Activated CD4-positive, alpha-beta memory T cell treated with anti-CD3 and anti-CD28 coated beads for 36 hours (primary cell): ENCODE data around the gene ZAP70. TPM values are rescaled to one million over a fixed set of nuclear protein-coding genes. Genes with fewer than 3 reads are reported as not detected.

ENCODE experiments used
- CTCF ChIA-PET: fragments of 350-600 bp; sonication (Branson Sonifier 250); formaldehyde crosslinking; loops from one replicate; lab custom pipeline; 2021; ENCODE audit warnings: antibody characterized with exemption, inconsistent platforms; lab: Charles Lee
- POLR2A ChIA-PET: fragments of 350-600 bp; sonication (Branson Sonifier 250); formaldehyde crosslinking; loops from one replicate; lab custom pipeline; 2021; ENCODE audit warnings: antibody characterized with exemption; lab: Charles Lee
- DNase-seq: peaks from one replicate; pipeline ENCODE4 v3.0.0-alpha.2; 2020
- H3K27ac Mint-ChIP-seq: one replicate; pipeline ENCODE4 v1.8.0; 2021; ENCODE audit warnings: mixed read lengths
- H3K27me3 Mint-ChIP-seq: one replicate; pipeline ENCODE4 v1.8.0; 2021; ENCODE audit warnings: mixed read lengths
- H3K36me3 Mint-ChIP-seq: one replicate; pipeline ENCODE4 v1.8.0; 2021; ENCODE audit warnings: mixed read lengths
- H3K4me1 Mint-ChIP-seq: one replicate; pipeline ENCODE4 v1.8.0; 2021; ENCODE audit warnings: low read depth, mixed read lengths
- H3K4me3 Mint-ChIP-seq: one replicate; pipeline ENCODE4 v1.8.0; 2021; ENCODE audit warnings: mild to moderate bottlenecking, mixed read lengths
- H3K9me3 Mint-ChIP-seq: one replicate; pipeline ENCODE4 v1.8.0; 2021; ENCODE audit warnings: mixed read lengths
- intact Hi-C: fragments of 100-400 bp; cut with micrococcal nuclease; formaldehyde crosslinking; loops from one replicate; pipeline ENCODE4 v1.15.1; 2023
- total RNA-seq, 2 experiments: library from RNA; stranded (reverse); gene quantifications; one replicate each; pipeline ENCODE4 v1.2.3, GENCODE V29; 2021

ZAP70 gene
- total RNA-seq, 2 experiments from 2014 or later: 160 to 166 TPM

- Mint-ChIP-seq H3K27me3 (no peaks in the 10 kb centered on the region), H3K4me1 (peaks cover 14% of the 10 kb centered on the region), H3K4me3 (no peak overlapping the region), H3K9me3 (no peaks in the 10 kb centered on the region), H3K27ac (no peak overlapping the region), H3K36me3 (peaks cover 46% of the 10 kb centered on the region)
- intact Hi-C loops: no loop called here
- ChIA-PET POLR2A (no interaction called here), CTCF (interaction anchor here (1.4 kb wide), 1 partner anchor 36 kb away, joined by 4 read pairs; no protein-coding TSS in a partner anchor)
- DNase-seq: no peak
Measured at GRCh38 chr2:97736185-97736584, 22.8 kb downstream of the ZAP70 start.

- intact Hi-C loops: no loop called here
- Mint-ChIP-seq H3K4me1 (peaks cover 14% of the 10 kb centered on the region), H3K9me3 (no peaks in the 10 kb centered on the region), H3K27ac (no peak overlapping the region), H3K4me3 (no peak overlapping the region), H3K27me3 (no peaks in the 10 kb centered on the region), H3K36me3 (peaks cover 44% of the 10 kb centered on the region)
- ChIA-PET POLR2A (no interaction called here), CTCF (interaction anchor here (1.3 to 1.4 kb wide), 2 partner anchors 15 to 37 kb away, joined by 3 to 4 read pairs; no protein-coding TSS in a partner anchor)
- DNase-seq: no peak
Measured at GRCh38 chr2:97736608-97737330, 23.4 kb downstream of the ZAP70 start.

GRCh38 chr2:97737421-97738178 lies 24.2 kb downstream of the ZAP70 start:
- no peaks in the 10 kb centered on the region for H3K9me3 Mint-ChIP-seq
- ChIA-PET POLR2A (no interaction called here), CTCF (interaction anchor here (1.3 to 1.4 kb wide), 2 partner anchors 14 to 38 kb away, joined by 3 to 4 read pairs; no protein-coding TSS in a partner anchor)
- H3K4me3 Mint-ChIP-seq: no peak overlapping the region
- intact Hi-C loops: no loop called here
- peaks cover 39% of the 10 kb centered on the region for H3K36me3 Mint-ChIP-seq
- no peak for DNase-seq
- H3K4me1 Mint-ChIP-seq: peaks cover 22% of the 10 kb centered on the region
- H3K27me3 Mint-ChIP-seq: no peaks in the 10 kb centered on the region
- no peak overlapping the region for H3K27ac Mint-ChIP-seq

GRCh38 chr2:97738179-97739019 lies 25.0 kb downstream of the ZAP70 start:
- H3K4me3 Mint-ChIP-seq: no peak overlapping the region
- H3K4me1 Mint-ChIP-seq: peaks cover 28% of the 10 kb centered on the region
- POLR2A ChIA-PET: no interaction called here
- no peak overlapping the region for H3K27ac Mint-ChIP-seq
- CTCF ChIA-PET: interaction anchor here (1.3 kb wide), 1 partner anchor 13 kb away, joined by 3 read pairs; no protein-coding TSS in a partner anchor
- H3K36me3 Mint-ChIP-seq: peaks cover 38% of the 10 kb centered on the region
- H3K27me3 Mint-ChIP-seq: no peaks in the 10 kb centered on the region
- intact Hi-C loops: no loop called here
- DNase-seq: no peak
- H3K9me3 Mint-ChIP-seq: no peaks in the 10 kb centered on the region

- ChIA-PET CTCF (interaction anchor here (1.2 to 4.6 kb wide), 15 partner anchors 8 to 149 kb away, joined by 3 to 37 read pairs (median 7); partner anchors contain the start of gene ZAP70), POLR2A (no interaction called here)
- Mint-ChIP-seq H3K9me3 (no peaks in the 10 kb centered on the region), H3K4me3 (no peak overlapping the region), H3K36me3 (peaks cover 37% of the 10 kb centered on the region), H3K27me3 (no peaks in the 10 kb centered on the region), H3K27ac (no peak overlapping the region), H3K4me1 (peaks cover 34% of the 10 kb centered on the region)
- DNase-seq: no peak
- intact Hi-C loops: no loop called here
Measured at GRCh38 chr2:97739020-97739892, 25.9 kb downstream of the ZAP70 start.

GRCh38 chr2:97739893-97740245 lies 26.5 kb downstream of the ZAP70 start:
- POLR2A ChIA-PET: interaction anchor here (1.1 to 4.4 kb wide), 3 partner anchors 21 to 27 kb away, joined by 3 to 26 read pairs (median 12); partner anchors contain the start of gene ZAP70
- Mint-ChIP-seq H3K27ac (no peak overlapping the region), H3K4me1 (peaks cover 40% of the 10 kb centered on the region), H3K36me3 (peaks cover 37% of the 10 kb centered on the region), H3K4me3 (no peak overlapping the region), H3K9me3 (no peaks in the 10 kb centered on the region), H3K27me3 (no peaks in the 10 kb centered on the region)
- CTCF ChIA-PET: interaction anchor here (1.2 to 4.6 kb wide), 18 partner anchors 8 to 645 kb away, joined by 3 to 37 read pairs (median 6); partner anchors contain the start of gene ZAP70
- intact Hi-C loops: no loop called here
- no peak for DNase-seq

GRCh38 chr2:97740590-97741182 lies 27.3 kb downstream of the ZAP70 start:
- Mint-ChIP-seq H3K4me3 (no peak overlapping the region), H3K27me3 (no peaks in the 10 kb centered on the region), H3K36me3 (peaks cover 37% of the 10 kb centered on the region), H3K9me3 (no peaks in the 10 kb centered on the region), H3K27ac (no peak overlapping the region), H3K4me1 (peaks cover 46% of the 10 kb centered on the region)
- POLR2A ChIA-PET: interaction anchor here (1.1 to 4.4 kb wide), 3 partner anchors 22 to 27 kb away, joined by 3 to 26 read pairs (median 12); partner anchors contain the start of gene ZAP70
- intact Hi-C loops: no loop called here
- CTCF ChIA-PET: interaction anchor here (0.7 to 4.6 kb wide), 24 partner anchors 8 to 644 kb away, joined by 3 to 37 read pairs (median 5); partner anchors contain the start of genes ACTR1B and ZAP70
- DNase-seq: peak; percentile 58

- ChIA-PET POLR2A (interaction anchor here (1.1 to 4.4 kb wide), 4 partner anchors 13 to 28 kb away, joined by 3 to 26 read pairs (median 8); partner anchors contain the start of gene ZAP70), CTCF (interaction anchor here (0.6 to 4.6 kb wide), 21 partner anchors 10 to 644 kb away, joined by 3 to 37 read pairs (median 5); partner anchors contain the start of genes ACTR1B and ZAP70)
- intact Hi-C loops: no loop called here
- peaks cover 50% of the 10 kb centered on the region for H3K4me1 Mint-ChIP-seq
- DNase-seq: no peak
- no peak overlapping the region for H3K27ac Mint-ChIP-seq
- H3K9me3 Mint-ChIP-seq: no peaks in the 10 kb centered on the region
- no peaks in the 10 kb centered on the region for H3K27me3 Mint-ChIP-seq
- H3K4me3 Mint-ChIP-seq: no peak overlapping the region
- H3K36me3 Mint-ChIP-seq: peaks cover 35% of the 10 kb centered on the region
Measured at GRCh38 chr2:97741251-97741650, 27.9 kb downstream of the ZAP70 start.

GRCh38 chr2:97741686-97742085 lies 28.3 kb downstream of the ZAP70 start:
- Mint-ChIP-seq H3K4me1 (peaks cover 53% of the 10 kb centered on the region), H3K27ac (peak overlapping the region; percentile 79), H3K4me3 (peak overlapping the region; percentile 14), H3K36me3 (peaks cover 32% of the 10 kb centered on the region), H3K27me3 (no peaks in the 10 kb centered on the region), H3K9me3 (no peaks in the 10 kb centered on the region)
- intact Hi-C loops: loop anchor here (1.0 kb wide), 1 partner anchor 28 kb away; the partner anchor contains the start of gene ZAP70
- no peak for DNase-seq
- ChIA-PET POLR2A (interaction anchor here (1.7 to 4.4 kb wide), 3 partner anchors 14 to 28 kb away, joined by 5 to 26 read pairs (median 12); partner anchors contain the start of gene ZAP70), CTCF (interaction anchor here (0.6 to 4.6 kb wide), 12 partner anchors 9 to 206 kb away, joined by 3 to 37 read pairs (median 8); partner anchors contain the start of gene ZAP70)

- DNase-seq: peak; percentile 70
- Mint-ChIP-seq H3K4me1 (peaks cover 59% of the 10 kb centered on the region), H3K36me3 (peaks cover 28% of the 10 kb centered on the region), H3K4me3 (no peak overlapping the region), H3K9me3 (no peaks in the 10 kb centered on the region), H3K27ac (peak overlapping the region; percentile 79), H3K27me3 (no peaks in the 10 kb centered on the region)
- CTCF ChIA-PET: interaction anchor here (1.2 to 4.6 kb wide), 7 partner anchors 15 to 151 kb away, joined by 3 to 37 read pairs (median 26); partner anchors contain the start of gene ZAP70
- intact Hi-C loops: loop anchor here (1.0 kb wide), 1 partner anchor 29 kb away; the partner anchor contains the start of gene ZAP70
- POLR2A ChIA-PET: interaction anchor here (1.1 to 4.4 kb wide), 4 partner anchors 14 to 32 kb away, joined by 3 to 26 read pairs (median 8); partner anchors contain the start of gene ZAP70
Measured at GRCh38 chr2:97742381-97742847, 29.0 kb downstream of the ZAP70 start.
